Colon (tissue), 2 donors: ENCODE measurements around the gene ULK2.
"Not testable (repeated sequence)": the region's sequence is repeated elsewhere in the genome, so short reads cannot be mapped to it uniquely, and the experiment has no call there.

Experiments used
- FAIRE-seq: peaks from 2 replicates; lab custom pipeline; 2012; peaks lifted over from hg19 to GRCh38; lab: Jason Lieb, UNC
- donor health status: control.
- donor health status: control.

The ULK2 gene

DNA sequence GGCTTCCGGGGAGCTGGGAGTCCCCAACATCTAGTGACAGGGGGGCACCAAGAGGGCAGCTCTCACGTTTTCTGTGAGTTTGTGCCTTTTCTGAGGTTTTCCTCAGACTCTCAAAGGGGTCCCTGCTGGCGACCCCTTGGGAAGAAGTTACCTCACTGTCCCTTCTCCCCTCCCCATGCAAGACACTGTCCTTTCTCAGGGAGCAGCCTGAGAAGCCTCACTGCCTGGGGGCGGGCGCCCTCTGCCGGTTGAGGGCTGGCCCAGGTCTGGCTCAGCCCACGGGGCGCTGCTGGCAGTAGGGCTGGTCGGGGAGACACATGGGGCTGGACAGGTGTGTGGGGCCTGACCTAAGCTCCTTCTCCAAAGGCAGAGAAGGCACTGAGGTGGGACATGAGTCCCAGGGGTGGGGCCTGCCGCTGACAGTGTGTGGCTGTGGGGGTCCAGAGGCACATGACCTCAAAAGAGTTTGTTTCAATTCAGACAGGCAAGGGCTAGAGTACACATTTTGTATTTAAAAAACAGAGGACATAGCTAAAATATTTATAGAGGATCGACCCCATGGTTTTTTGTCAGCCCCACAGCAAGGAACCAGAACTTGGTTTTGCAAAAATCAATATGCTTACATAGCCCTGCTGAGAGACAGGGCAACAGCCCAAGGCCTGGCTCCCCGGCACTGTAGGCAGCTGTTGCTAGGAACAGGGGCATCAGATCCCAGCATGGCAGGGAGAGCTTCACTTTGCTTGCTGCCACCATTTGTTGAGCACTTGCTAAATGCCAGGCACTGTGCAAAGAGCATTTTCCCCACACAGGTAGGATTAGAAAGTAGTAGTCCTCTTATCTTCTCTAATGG is 101.1 kb downstream of the ULK2 start:
- FAIRE-seq, result no peak

DNA sequence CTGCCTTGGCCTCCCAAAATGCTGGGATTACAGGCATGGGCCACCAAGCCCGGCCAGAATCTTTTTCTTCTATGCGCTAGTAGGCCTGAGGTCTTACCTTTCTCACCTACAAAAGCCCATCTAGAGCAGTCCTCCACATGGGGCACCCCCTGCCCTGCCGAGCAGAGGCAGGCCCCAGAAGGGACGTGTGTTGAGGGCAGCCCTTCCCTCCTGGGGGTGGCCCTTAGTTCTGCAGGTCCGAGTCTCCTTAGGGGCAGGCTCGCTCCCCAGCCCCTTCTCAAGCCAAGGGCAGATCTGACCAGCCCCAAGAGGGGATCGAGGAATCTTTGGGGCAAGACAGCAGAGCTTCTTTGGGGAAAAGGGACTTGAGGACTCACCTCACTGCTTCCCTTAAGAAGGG is 101.7 kb downstream of the ULK2 start:
- no peak for FAIRE-seq

DNA sequence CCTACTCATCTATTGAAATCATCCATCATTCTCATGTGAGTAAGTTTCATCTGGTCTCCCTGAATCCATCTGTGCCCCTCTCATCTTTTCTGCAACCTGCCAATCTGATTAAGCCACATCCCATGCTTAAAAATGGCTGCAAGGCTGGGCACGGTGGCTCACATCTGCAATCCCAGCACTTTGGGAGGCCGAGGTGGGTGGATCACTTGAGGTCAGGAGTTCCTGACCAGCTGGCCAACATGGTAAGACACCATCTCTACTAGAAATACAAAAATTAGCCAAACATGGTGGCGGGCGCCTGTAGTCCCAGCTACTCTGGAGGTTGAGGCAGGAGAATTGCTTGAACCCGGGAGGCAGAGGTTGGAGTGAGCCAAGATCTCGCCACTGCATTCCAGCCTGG is 103.7 kb downstream of the ULK2 start:
- not testable (repeated sequence) for FAIRE-seq

DNA sequence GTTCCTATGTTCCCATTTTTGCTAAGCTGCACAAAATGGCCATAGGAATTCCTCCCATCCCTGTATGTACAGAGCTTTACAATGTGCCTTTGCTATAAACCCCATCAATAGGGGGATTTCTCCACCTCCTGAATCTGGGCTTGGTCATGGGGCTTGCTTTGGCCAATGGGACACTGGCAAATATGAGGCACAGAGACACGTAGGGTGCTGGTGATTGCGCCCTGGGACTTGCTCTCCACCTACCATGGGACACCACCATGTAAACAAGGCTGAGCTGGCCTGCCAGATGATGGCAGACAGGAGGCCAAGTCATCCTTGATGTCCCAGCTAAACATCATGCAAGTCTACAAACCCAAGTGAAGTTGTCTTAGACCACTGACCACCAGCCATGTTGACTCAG is 104.3 kb downstream of the ULK2 start:
- FAIRE-seq, result no peak

DNA sequence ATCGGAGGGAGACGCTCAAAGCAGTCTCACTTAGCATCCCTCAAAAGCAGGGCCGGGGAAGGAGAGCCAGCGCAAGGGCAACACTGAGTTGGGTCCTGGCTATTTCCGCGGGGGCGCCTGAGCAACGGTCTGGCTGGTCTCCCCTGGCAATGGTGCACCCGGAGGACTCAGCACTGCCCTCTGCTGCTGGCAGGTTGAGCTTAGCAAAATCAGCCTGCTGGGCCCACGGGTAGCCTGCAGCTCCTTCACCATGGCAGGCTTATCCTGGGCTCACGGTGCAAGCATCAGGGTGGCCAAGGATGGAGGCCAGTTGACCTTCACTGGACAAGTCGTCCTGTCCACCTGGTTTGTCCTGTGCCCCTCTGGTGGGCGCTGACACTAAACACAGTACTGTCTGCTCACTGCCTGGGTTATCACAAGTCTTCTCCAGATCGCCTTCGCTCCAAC is 105.2 kb downstream of the ULK2 start:
- FAIRE-seq, result no peak

DNA sequence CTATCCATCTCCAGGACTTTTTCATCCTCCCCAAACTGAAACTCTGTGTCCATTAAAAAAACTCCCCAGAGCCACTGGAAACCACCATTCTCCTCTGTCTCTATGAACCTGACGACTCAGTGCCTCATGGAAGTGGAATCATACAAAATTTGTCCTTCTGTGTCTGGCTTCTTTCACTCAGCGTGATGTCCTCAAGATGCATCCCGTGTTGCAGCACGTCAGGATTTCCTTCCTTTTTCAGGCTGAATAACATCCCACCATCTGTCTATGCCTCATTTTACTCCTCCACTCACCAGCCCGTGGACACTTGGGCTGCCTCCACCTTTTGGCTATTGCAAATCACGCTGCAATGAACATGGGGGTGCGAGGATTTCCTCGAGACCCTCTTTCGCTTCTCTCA is 107.0 kb downstream of the ULK2 start:
- FAIRE-seq, result no peak

DNA sequence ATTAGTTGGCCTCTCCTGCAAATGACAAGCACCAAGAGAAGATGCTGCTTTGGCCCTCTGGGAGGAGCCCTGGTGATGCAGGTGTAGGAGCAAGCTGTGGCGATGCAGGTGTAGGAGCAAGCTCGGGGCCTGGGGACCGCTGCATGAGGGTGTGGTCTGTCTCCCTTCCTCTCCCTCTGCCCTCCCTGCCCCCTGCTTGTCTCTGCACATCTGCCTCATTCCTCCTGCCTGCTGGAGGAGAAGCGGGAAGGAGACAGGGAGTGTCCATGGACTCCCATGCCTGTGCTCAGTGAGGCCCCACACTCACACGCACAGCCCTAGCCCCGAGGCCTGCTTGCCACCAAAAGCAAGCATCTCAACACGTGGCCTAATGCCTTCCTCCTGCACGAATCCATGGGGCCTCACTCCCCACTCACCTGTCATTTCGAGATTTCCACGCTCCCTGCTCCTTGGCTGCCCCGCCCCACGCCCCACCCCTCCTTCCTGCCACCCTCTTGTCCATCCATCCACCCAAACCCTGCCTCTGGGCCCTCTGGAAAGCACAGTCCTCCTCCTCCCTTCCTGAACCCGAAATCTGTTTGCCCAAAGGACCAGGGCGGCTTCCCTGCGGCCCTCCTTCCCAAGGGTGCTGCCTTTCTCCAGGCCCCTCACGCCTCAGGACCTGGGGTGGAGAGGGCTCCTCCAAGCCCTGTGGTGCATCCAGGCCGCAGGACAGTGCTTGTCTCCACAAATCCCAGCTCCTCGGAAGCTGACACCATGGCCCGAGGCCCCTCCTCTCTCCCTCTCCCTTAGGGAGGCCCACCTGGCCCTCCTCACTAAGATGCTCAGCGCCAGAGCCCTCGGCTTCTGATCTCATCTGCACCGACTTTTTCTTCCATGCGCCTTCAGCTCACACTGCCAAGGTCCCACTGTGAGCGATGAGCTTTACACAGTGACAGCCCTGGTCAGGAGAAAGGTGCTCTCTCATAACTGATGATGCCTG is 107.9 kb downstream of the ULK2 start:
- FAIRE-seq, result no peak

DNA sequence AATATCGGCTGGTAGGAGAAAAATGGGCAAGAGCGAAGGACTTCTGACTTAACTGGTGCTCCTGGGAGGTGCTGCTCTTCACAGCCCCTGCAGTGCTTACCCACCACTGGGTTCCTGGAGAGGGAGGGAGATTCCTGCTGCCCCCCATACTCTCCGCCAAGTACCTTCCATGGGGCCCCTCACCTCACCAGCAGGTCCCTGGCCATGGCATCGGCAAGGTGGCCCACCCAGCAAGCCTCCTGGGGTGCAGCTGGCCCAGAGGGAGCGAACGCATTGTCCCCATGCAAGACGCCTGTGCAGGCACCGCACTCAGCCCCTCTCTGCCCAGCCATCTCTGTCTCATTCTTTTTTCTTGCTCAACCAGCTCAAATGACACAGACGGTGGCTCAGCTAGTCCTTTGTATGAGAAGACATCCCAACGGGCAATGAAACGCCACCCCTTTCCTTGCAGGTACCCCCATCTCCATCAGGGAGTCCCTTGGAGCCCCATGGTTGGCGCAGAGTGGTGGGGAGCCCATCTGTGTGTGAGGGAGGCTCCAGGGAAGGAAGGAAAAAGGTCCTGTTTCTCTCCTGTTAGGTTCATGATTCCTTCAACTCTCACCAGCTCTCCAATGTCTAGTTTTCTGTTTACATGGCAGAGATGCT is 110.1 kb downstream of the ULK2 start:
- no peak for FAIRE-seq

DNA sequence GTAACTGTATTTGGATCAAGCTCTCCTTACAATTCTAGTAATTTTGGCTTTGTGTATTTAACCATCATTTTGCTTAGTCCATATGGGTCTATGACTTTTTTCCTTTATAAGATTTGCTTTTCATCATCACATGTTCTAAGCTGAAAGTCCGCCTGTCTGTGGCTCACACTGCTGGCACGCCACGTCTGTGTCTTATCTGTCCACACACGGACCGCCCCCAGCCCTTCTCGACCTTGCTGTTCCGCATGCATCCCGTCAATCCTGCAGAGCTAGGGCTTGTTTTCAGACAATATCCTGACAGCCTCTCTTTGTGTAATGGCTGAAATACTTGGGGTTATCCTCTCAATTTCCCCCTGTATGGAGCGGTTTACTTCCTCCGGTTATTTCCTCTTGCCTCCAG is 111.2 kb downstream of the ULK2 start:
- FAIRE-seq, result no peak

DNA sequence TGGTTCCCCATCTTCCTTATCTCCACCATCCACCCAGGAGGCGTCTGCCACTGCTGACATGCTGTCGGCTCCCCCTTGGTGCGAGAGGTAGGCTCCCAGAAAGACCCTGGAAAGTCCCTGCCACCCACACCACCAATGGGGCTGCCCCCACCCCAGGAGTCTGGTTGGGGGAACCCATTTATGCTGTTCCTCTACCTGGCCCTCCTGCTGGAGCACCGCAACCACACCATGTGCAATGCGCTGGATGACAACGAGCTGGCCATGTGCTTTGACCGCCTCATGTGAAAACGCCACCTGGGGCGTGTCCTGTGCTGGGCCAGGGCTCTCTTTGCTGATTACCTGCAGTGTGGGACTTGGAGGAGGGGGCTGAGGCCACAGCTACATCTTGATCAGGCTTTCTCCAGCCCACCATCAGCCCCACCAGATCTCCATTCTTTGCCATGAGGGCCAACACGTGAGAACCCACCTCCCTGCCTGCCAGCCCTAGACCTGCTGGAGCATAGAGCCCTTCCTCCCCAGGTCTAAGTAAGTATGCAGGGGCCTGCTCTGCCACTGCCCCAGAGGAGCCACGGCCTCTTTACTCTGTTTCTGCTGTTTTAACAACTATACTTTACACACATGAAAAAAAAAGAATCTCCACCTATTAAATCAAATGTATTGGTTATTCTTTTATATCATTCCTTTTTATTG is 111.8 kb downstream of the ULK2 start:
- FAIRE-seq, result no peak

DNA sequence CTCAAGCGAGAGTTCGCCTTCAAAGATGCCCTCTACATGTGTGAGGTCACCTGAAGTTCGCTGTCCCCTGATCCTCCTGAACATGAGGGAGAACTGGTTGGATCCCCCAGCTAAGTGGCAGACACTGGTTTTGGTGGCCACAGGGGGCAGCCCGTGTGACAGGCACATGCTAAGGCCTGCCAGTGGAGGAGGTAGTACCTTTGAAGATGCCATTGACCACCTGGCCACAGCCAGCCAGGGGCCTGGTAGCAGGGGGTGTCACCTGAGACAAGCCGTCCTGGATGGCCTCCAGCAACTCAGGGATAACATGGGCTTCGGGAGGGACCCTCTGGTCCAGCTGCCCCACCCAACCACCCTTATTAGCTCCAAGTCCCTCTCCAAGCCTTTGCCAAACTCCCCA is 112.3 kb downstream of the ULK2 start:
- FAIRE-seq, result no peak

DNA sequence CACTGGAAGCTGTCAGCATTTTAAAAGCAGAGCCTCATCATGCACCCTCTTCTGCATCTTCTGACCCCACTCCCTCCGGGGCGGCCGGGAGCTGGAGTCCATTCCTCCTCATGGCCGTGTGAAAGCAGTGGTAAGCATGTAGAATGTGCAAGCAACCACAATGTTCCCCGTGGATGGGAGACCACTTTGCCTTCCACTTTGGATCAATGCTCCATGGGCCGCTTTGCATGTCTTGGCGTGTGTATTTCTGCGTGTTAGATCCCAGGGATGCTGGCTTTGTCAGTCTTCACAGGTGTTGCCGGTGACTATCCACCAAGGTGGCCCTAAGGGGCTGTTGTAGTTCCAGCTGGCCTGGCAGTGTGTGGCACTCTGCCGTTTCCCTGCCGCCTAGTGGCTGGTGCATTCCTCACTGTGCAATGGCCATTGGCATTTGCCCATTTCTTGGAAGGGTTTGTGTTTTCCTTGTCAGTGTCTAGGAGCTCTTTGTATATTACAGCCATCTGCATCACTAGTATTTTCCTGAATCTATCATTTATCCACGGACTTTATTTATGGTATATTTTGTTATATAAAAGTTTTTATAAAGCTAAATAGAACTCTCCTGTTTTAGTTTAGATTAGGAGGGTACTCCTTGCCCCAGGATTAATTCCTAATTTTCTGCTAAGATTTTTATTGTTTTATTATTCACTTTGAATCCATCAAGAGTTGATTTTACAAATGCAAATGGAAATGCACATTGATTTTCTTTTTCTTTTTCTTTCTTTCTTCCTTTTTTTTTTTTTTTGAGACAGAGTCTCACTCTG is 113.9 kb downstream of the ULK2 start:
- no peak for FAIRE-seq

DNA sequence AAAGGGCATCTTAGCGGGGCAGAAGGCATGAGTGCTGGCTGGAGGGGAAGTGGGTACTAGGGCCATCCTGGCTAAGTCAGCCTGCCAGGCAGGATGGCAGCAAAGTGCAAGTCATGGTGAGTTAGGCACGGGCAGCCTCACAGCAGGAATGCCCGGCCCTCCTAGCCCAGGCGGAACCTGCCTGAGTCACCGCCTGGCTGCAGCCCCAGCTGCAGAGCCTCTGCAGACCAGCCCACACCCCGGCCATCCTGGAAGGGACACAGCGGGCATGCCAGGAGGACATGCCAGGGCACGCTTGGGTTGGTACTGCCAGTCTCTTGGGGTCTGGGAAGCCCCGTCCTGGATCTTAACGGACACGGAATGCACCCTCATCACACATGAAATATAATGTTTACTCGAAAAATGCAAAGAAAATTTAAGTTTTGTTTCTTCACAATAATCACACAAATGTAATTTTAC is 114.7 kb downstream of the ULK2 start:
- no peak for FAIRE-seq

DNA sequence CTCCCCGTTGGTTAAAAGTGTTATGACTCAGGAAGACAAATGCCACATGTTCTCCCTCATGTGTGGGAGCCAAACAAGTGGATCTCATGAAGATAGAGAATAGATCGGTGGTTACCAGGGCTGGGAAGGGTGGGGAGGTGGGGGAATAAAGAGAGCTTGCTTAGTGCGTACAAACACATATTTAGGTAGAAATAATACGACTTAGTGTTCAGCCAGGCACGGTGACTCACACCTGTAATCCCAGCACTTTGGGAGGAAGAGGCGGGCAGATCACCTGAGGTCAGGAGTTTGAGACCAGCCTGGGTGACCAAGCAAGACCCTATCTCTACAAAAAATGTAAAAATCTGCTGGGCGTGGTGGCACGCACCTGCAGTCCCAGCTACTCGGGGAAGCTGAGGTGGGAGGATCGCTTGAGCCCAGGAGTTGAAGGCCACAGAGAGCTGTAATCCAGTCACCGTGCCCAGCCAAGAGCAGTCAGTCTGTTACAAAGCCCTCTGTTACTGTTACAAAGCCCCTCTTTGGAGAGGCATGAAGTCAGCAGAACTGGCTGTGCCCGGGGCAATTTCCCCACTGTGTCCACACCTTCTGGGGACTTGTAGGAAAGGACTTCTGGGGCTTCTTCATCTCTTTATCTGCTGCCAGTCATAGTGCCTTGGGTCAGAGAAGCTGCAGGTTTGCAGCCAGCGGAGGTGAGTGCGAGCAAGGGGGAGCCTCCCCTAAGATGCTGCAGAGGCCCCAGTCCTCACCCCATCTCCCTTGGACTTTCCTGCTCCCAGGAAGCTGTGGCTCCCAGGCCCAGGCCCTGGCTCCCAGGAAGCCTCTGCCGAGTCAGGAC is 115.3 kb downstream of the ULK2 start:
- no peak for FAIRE-seq

DNA sequence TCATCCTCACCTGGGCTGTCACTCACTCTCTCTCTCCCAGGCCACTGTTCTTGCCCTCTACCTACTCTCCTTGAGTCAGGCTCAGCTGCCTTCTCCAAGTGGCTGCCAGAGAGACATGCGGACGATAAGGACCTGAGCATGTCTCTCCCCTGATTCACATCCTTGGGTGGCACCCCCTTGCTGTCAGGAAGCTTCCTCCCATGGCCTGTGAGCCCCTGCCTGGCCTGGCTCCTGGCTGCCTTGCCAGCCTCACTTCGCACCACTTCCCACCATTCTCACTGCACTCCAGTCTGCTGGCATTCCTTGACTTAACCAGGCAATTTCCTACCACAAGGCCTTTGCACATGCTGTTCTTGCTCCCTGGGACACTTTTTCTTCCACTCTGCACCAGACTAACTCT is 116.9 kb downstream of the ULK2 start:
- no peak for FAIRE-seq

DNA sequence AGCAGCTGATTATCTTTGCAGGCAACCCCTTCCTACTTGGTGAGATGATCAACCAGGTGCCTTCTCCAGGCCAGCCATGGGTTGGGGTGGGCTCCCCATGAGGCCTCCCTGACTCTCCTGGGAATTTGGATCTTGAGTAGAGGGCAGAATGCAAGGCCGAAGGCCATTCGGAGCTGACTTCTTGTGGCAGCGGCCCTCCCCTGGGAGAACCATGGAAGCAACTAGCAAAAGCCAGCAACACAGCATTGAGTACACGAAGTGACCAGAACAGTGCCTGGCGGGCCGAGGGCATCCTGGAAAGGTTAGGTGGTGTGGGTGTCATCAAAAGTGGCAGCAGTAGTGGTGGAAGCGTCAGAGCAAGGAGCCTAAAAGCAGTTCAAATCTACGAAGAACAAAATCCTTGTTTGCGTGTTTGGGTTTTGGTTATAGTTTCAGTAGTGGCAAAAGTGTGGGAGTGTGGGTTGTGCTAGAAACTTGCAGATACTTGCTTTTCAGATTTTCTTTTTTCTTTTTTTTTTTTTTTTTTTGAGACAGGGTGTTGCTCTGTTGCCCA is 117.6 kb downstream of the ULK2 start:
- FAIRE-seq, result no peak

DNA sequence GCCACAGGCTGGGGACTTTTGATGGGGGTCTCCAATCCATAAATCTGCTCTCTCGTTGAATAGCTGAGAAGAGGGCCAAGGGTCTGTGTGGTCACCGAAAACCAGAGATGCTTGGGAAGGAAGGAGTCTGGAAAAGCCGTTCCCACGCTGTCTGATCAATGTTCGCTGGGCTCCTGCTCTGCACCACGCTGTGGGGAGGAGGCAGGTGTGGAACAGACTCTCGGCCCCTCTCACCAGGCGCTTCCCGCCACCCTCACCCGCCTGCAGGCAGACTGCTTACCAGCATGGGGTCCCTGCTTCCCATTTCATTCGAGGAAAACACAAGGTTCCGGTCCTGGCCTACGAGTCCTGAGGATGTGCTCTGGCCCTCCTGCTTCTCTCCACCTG is 118.9 kb downstream of the ULK2 start:
- no peak for FAIRE-seq

DNA sequence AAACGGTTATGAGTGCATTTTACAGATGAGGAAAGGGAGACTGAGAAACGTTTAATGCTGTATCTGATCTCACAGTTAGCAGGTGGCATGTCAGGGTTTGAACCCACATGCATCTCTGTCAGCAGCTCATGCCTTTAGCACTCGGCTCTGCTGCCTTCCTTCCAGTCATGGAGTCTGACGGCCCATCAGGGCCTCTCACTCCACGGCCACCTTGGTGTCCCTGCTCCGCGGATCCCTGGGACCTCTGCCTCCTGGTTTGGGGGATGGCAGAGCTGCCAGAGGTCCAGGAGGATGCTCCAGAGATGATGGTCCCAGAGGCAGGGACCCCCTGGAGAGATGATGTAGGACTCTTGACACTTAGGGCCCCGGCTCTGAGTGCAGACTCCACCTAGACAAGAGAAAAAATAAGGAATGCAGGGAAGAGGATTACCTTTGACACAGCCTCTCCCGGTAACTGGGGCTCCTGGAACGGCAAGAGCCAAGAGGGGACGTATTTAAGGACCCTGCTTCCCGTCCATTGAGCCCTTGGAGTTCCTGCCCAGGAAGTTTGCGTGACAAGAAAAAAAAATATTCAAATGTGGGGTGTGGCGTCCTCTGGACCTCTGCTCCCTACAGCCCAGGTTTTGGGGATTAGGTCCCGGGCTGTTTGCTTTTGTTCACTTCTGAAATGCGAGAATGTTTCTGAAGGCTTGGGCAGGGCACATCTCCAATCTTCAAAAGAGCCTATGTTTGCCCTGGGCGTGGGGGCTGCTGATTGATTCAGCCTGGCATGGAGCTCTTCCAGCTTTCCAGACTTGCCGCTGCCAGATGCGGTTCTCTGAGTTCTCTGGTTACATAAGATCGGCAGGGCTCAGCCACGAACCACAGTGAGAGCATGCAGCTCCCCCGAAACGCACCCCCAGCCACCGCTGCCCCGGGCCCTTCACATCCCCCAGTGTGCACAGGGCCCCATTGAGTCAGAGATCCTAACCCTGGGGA is 119.6 kb downstream of the ULK2 start, which contains the start of gene ALDH3A1:
TSS of gene ALDH3A1 (minus strand) at position 470 of the 978 bp plus-strand sequence. CDS start 3,169 bp downstream, outside the sequence.
- FAIRE-seq, result no peak
